GM18498 (cell line): ENCODE measurements around the gene RHOBTB1.

Experiments used
- ATAC-seq: cut with Tn5 transposase; IDR thresholded peaks from one replicate; pipeline ENCODE4 v1.9.1; 2021; ENCODE audit warnings: mild to moderate bottlenecking, moderate library complexity; ENCODE audit not compliant: unreplicated experiment

RHOBTB1 gene

GRCh38 chr10:60825520-60825919 is 118.5 kb downstream of the RHOBTB1 start:
- ATAC-seq = no peak

GRCh38 chr10:60823324-60823723 is 120.7 kb downstream of the RHOBTB1 start:
- ATAC-seq = no peak

- ATAC-seq = no peak
Observed at GRCh38 chr10:60822809-60823208, 121.2 kb downstream of the RHOBTB1 start.

GRCh38 chr10:60821656-60822055 is 122.3 kb downstream of the RHOBTB1 start:
- no peak for ATAC-seq

- peak; percentile 89 for ATAC-seq
Observed at GRCh38 chr10:60820093-60820754, 123.8 kb downstream of the RHOBTB1 start.
